ENCODE measurements around the gene SNX3.
"Not testable (repeated sequence)": the region's sequence is repeated elsewhere in the genome, so short reads cannot be mapped to it uniquely, and the experiment has no call there.

Gene SNX3

DNA sequence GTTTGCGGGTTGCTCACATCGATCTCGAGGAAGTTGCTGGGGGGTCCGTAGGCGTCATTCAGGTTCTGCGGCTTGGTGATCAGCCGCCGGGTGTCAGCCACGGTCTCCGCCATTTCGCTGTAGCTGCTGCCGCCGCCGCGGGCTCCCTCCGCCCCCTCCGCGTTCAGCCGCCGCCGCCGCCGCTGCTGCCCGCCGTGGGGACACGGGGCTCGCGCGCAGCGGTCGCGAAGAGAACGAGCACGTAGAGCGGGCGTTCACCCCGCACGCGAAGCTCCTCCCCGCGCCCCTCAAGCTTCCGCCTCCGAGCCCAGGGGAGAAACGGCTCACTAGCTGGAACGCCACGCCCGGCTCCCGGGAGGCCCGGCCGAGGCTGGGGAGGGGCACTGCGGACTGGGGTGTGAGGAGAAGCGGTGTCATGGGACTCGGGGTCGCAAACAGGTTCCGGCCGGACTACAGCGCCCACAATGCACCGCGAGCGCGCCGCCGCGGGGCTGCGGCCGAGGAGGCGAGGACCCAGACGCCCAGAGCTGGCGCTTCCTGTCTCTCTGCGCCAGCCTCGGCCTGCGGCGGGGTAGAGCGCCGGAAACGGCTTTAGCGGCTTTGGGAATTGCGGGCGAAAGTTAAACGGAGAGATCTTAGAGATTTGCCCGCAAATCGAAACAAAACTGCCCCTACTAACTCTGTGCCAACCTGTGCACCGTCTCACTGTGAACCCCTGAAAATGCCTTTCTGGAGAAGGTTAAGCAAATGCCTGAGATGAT, at the start of gene SNX3:
TSS of gene SNX3 (minus strand) at position 232 of the 761 bp plus-strand sequence. CDS start at position 113, 119 bp downstream.
- FAIRE-seq = peak; percentile 27

DNA sequence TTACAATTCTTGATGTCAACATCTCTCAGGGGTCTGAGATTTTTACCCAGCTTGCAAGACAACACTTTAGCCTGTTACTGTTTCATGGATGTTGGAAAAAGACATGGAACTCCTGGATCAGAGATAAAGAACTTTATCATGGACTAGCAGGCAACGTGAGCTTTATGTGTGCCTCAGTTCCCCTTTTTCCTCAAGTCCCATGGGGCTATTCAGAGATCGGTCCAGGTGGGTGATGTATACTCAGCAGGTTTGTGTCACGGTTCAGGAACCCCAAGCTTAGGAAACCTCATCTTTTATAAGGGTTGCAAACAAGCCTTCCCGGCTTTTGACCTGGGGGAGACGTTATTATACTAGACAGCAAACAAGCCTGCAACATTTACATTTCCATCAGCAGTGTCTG, 49.0 kb upstream of the SNX3 start:
- FAIRE-seq = no peak

DNA sequence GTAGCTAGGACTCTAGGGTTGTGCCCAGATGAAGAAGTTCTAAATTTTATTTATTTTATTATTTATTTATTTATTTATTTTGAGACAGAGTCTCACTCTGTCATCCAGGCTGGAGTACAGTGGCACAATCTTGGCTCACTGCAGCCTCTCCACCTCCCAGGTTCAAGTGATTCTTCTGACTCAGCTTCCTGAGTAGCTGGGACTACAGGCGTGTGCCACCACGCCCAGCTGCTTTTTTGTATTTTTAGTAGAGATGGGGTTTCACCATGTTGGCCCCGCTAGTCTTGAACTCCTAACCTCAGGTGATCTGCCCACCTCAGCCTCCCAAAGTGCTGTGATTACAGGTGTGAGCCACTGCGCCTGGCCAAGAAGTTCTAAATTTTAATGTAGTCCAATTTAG, 47.8 kb upstream of the SNX3 start:
- FAIRE-seq = not testable (repeated sequence)

DNA sequence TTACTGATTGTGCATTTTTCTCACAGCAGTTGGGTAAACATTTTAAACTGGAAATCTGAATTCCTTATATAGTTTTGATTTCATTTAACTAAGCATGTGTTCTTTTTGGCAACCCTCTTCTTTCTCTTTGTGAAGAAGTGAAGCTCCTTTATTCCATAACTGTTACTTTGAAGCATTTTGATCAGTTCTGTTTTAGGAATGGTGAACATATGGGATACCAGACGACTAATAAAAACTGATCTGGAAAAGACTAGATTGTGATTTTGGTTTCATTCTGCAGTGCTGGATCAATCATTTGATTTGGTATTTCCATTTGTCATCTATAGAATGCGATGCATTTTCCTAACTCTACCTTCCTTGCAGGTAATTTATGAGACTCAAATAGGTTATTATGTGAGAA, 43.8 kb upstream of the SNX3 start:
- no peak for FAIRE-seq

DNA sequence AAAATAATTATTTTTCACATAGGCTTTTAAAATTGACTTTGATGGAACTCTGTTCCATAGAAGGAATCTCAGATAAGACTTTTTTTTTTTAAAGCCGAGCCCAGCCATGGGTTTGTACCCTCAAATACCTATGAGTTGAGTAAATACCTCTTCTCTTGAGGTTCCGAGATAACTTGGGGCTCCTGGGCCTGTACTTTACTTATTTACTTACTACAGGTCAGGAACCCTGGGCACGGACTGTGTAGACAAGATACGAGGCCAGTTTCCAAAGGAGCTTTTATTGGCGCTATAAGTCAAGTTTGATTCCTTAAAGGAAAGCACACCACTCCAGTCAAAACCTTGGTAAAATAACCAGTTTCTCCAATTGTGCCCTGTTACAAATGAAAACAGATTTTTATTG, 41.5 kb upstream of the SNX3 start:
- no peak for FAIRE-seq

DNA sequence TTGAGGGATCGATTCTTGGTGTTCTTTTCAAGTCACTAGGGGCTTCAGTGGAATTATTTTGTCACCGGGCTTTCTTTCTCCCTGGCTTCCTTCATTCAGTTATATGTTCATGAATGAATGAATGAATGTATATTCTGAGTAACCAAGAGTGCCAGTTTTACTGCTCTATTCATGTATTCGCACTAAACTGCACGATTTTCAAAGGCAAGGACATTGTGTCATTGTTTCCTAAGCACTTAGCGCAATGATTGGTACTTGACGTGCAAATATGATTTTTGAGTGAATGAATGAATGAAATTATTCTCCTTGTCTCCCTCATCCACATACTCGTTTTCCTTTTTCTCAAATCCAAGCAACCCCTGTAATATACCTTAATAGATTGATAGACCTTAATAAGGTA, 34.8 kb upstream of the SNX3 start:
- no peak for FAIRE-seq

DNA sequence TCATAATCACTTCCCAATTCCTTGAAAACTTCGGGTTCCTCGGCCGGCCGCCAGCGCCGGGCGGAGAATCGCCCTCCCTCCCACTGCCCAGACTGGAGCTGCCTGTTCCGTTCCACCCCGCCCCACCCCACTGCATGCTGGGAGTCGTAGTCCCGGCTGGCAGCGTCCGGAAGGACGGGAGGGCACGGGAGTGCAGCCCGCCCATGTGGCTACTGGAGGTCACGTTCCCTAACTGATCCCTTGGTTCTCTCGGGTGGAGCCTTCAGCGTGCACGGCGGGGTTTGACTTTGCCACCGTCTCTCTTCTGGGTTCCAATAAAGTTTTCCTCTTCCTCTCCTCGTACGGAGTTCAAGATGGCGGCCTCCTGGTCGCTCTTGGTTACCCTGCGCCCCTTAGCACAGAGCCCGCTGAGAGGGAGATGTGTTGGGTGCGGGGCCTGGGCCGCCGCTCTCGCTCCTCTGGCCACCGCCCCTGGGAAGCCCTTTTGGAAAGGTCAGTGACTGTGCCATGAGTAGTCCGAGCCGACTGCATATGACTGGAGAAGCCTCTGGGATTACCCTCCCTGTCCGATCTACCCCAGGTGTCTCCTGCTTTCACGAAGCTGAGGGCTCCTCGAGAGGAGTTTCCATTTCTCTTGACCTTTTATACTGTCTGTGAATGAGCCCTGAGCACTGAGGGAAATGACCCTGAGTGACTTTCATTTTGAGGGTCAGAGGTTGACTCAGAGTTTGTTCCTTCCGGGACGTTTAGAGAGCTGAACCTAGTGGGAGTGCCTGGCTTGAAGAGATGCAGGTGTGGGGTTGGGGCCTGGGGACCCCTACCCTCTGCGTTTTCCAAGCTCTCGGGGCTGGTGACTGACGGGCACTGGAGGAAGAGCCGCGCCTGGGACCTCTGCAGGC, 34.1 kb upstream of the SNX3 start, which contains the start of gene AFG1L:
TSS of gene AFG1L (plus strand) at position 328 of the 899 bp plus-strand sequence. CDS start at position 354, 26 bp downstream.
- FAIRE-seq = no peak

DNA sequence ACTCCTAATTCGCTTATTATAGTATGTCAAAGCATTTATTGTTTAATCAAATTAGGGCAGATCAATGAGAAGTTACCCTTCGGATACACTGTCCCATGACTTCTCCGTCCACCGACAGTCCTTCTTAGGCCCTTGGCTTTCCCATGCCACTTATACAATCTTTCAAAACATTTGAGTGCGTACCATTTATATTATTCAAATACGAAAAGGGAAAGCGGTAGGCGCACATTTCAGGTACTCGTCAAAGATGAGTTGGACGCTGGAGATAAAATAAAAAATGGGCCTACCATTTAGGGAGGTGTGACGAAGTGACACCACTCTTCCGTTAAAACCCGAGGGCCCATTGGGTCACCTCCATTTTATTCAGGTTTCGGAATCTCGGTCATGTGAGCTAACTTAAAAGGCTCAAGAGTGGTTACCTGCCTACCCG, 33.5 kb upstream of the SNX3 start:
- peak; percentile 36 for FAIRE-seq

DNA sequence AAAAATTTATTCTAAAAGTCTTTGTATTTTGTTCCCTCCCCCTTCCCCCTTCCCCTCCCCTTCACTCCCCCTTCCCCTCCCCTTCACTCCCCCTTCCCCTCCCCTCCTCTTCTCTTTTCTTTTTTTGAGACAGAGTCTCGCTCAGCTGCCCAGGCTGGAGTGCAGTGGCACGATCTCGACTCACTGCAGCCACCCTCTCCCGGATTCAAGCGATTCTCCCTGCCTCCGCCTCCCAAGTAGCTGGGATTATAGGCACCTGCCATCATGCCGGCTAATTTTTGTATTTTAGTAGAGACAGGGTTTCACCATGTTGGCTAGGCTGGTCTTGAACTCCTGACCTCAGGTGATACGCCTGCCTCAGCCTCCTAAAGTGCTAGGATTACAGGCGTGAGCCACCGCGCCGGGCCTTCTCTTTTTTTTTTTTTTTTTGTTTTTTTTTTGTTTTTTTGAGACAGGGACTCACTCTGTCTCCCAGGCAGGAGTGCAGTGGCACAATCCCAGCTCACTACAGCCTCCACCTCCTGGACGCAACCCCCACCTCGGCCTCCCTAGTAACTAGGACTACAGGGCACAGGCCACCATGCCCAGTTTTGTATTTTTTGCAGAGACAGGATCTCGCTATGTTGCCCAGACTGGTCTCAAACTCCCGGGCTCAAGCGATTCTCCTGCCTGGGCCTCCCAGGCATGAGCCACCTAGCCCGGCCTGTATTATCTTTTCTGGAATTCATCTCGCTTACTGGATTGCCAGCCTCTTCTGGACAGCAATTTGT, 32.9 kb upstream of the SNX3 start:
- no peak for FAIRE-seq

DNA sequence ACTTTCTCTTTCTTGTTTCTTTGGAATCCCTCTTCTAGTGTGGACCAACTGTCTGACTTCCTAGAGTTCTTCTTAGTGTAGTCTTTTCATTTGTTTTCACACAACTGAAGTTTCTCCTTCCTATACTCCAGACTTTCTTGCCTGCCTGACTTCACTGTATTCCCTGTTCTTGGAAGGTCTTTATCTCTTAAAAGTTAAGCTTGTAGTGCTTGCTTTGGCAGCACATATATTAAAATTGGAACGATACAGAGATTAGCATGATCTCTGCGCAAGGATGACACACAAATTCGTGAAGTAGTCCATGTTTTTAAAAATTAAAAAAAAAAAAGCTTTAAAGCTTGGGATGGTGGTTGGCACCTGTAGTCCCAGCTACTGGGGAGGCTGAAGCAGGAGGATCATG, 31.7 kb upstream of the SNX3 start:
- FAIRE-seq = not testable (repeated sequence)

DNA sequence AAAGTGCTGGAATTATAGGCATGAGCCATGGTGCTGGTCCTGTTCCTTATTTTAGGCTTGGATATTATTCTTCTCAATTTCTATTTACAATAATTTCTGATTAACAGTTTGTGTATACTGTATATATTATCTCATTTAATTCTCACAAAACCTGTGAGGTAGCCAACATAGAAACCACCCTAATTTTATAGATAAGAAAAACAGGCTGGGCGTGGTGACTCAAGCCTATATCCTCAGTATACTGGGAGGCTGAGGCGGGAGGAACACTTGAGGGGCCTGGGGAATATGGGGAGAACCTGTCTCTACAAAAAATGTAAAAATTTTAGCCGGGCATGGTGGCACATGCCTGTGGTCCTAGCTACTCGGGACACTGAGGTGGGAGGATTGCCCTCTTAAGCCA, 30.3 kb upstream of the SNX3 start:
- FAIRE-seq = no peak

DNA sequence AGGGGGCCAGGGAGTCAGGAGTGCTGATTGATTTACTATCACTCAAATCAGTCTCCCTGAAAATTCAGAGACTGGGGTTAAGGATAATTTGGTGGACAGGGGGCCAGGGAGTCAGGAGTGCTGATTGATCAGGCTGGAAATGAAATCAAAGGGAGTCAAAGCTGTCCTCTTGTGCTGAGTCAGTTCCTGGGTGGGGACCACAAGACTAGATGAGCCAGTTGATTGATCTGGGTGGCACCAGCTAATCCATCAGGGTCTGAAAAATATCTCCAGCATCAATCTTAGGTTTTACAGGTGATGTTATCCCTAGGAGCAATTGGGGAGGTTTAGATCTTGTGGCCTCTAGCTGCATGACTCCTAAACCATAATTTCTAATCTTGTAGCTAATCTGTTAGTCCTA, 27.9 kb upstream of the SNX3 start:
- FAIRE-seq = no peak

DNA sequence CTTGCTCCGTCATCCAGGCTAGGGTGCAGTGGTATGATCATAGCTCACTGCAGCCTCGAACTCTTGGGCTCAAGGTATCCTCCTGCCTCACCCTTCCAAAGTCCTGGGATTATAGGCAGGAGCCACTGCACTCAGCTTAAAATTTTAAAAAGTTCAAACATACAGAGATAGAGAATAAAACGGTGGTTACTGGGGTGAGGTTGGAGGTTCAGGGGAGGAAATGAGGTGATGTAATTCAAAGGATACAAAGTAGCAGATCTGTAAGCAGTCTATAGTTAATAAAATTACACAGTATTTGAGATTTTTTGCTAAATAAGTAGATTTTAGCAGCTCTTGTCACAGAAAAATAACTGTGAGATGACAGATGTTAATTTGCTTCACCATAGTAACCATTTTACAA, 26.5 kb upstream of the SNX3 start:
- FAIRE-seq = no peak

DNA sequence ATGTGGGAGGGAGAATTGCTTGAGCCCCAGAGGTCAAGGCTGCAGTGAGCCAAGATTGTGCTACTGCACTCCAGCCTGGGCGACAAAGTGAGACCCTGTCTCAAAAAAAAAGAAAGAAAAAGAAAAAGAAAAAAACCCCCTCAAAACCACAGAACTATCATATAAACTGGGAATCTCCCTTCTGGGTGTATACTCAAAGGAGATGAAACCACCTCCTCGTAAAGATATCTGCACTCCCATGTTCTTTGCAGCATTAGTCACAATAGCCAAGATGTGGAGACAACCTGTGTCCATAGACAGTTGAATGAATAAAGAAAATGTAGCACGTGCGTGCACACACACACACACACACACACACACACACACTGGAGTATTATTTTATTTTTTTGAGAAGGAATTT, 25.5 kb upstream of the SNX3 start:
- FAIRE-seq = no peak

DNA sequence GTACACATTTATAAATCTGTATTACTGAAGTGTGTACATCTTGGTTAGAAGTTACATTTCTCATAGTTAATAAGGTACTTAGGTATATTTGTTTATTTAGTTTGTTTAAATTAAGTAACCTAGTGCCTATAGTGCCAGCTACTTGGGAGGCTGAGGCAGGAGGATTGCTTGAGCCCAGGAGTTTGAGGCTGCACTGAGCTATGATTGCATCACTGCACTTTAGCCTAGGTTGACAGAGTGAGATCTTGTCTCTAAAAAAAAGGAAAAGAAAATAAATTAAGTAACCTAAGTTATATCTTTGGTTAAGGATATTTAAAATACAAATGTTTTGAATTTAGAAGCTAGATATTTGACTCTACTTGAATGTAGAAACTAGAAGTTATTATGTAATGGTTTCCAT, 24.5 kb upstream of the SNX3 start:
- FAIRE-seq = no peak

DNA sequence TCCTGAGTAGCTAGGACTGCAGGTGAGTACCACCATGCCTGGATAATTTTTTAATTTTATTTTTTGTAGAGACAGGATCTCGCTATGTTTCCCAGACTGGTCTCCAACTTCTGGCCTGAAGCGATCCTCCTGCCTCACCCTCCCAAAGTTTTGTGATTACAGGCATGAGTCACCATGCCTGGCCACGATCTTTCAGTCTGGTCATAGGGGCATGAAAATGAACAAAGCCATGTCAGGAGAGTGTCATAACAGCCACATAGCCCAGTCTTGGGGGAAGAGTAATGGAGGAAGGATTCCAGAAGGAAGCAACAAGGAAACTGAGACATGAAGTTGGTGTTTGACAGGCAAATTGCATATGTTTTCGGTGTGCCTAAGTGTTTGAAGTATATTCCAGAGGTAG, 17.0 kb upstream of the SNX3 start:
- FAIRE-seq = no peak

DNA sequence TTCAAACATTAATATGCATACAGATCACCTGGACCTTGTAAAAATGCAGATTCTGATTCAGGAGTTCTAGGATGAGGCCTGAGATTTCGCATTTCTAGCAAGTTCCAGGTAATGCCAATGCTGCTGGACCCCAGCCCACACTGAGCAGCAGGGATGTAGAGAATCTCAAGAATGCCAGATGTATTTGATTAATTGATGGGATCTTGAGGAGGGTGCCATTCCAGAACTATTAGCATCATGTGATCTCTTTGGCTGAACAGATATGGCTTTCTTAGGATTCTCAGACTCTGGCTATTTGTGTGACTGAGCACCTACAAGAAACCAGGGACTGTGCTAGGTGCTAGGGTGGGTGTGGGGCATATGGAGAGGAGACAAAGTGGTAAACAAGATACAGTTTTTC, 16.5 kb upstream of the SNX3 start:
- no peak for FAIRE-seq

DNA sequence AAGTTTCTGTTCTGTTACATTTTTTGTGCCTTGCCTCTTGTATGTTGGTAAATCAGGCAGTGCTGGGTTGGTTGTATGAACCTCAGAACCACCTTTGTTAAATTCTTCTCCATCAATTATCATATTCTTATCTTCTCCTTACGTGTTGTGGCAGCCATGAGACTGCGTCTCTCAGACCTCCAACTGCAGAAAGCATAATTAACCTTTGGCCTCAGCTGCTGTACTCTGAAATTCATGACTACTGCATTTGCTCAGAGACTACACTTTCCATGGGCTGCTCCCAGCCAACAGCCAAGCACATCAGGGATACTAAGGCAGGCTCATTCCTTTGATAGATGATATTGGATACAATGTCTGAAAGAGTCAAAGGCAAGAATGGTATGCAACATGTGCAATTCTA, 15.1 kb upstream of the SNX3 start:
- no peak for FAIRE-seq

DNA sequence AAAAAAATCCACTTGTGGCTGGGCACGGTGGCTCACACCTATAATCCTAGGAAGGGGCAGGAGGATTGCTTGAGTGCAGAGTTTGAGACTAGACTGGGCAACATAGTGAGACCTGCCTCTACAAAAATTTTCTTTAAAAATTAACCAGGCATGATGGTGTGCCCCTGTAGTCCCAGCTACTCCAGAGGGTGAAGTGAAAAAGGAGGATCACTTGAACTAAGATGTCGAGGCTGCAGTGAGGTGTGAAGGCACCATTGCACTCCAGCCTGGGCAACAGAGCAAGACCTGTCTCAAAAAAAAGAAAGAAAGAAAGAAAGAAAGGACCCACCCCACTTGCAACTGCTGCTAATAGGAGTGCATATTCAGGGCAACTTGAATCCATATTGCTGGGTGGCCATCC, 13.7 kb upstream of the SNX3 start:
- no peak for FAIRE-seq

DNA sequence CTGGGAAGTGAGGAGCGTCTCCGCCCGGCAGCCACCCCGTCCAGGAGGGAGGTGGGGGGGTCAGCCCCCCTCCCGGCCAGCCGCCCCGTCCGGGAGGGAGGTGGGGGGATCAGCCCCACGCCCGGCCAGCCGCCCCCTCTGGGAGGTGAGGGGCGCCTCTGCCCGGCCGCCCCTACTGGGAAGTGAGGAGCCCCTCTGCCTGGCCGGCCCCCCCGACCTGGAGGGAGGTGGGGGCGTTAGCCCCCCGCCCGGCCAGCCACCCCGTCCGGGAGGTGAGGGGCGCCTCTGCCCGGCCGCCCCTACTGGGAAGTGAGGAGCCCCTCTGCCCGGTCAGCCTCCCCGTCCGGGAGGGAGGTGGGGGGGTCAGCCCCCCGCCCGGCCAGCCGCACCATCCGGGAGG, 9.1 kb upstream of the SNX3 start:
- FAIRE-seq = not testable (repeated sequence)

DNA sequence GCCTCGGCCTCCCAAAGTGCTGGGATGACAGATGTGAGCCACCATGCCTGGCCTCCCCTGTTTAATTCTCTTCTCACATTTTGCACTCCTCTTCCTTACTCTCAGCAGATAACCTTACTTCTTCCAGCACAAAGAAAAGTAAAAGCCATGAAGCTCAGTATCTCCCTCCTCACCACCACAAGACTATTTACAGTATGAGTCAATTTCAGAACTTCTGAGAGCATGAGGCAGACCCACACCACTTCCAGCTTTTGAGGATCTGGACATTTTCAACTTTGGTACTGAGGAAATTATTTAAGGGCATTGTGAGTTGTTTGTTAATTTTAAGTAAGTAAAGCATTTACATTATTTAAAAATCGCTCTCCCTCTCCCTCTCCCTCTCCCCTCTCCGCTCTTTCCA, 8.0 kb upstream of the SNX3 start:
- no peak for FAIRE-seq

DNA sequence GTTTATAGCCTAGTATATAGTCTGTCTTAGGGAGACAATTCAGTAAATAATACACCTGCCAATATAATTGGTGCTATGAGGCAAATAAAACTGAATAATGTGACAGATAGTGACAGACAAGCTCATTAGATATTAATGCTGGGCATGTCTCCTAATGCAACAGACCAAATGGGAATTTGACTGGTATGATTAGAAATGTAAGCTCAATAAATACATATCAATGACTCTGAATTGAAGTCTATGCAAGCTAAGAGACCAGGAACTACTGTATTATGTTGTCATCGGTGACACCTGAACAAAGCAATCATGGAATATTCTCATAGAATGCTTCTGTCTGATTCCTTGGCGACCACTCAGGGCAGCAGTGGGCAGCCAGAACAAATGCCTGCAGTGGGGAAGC, 2.5 kb upstream of the SNX3 start:
- no peak for FAIRE-seq

DNA sequence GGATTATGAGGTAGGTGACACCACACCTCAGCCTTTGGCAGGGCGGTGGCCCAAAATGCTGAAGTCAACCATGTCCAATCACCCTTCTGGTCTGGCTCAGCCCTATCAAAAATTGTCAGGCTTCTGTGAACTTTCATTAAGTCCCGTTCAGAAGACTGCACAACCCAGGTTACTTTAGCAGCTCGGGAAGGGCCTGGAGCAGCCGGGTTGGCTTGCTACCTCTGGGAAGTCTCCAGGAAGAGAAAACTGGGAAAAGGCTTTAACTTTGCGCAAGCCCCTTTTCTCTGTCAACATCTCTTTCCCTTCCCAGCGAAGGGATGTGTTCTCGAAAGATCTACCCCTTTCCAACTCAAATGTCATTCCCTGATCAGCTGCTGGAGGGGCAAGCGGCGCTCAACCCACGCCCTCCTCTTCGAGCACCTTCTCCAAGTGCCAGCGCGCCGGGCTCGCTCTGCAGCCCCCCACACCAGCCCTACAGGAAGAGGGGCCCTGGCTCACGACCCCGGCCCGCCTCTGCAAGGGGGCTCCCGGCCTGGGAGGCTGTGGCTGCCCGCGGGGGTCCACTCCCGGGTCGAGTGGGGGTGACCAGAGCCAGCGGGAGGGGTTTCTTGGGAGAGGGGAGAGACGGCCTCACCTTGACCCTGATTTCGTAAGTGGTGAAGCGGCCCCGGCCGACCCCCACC, 573 bp downstream of the SNX3 start:
- no peak for FAIRE-seq
